Tibial nerve (tissue), 4 donors: ENCODE results near the gene GALNT14.

Experiments
- EP300 ChIP-seq, 2 donors: sonication (generic); formaldehyde crosslinking; IDR thresholded peaks; one replicate each; pipeline ENCODE4 v1.6.1; 2017; ENCODE audit warnings: antibody characterized with exemption in 2 of 2, mild to moderate bottlenecking in 1 of 2
- POLR2A ChIP-seq, 2 donors: fragments of 450-650 bp; IDR thresholded peaks; one replicate each; pipeline ENCODE4 v1.6.1; 2017; ENCODE audit warnings: antibody characterized with exemption in 2 of 2, mild to moderate bottlenecking in 2 of 2, moderate library complexity in 2 of 2
- TF ChIP-seq, protein P1 (sequence below), 5 experiments: fragments of 200-600 bp in 3 of 5; fragments of 450-650 bp in 2 of 5; sonication (generic) in 3 of 5; IDR thresholded peaks; one replicate each; pipeline ENCODE4 v1.5.1; 2016 to 2019; ENCODE audit warnings: antibody characterized with exemption in 5 of 5, mild to moderate bottlenecking in 3 of 5, moderate library complexity in 2 of 5

DNA sequence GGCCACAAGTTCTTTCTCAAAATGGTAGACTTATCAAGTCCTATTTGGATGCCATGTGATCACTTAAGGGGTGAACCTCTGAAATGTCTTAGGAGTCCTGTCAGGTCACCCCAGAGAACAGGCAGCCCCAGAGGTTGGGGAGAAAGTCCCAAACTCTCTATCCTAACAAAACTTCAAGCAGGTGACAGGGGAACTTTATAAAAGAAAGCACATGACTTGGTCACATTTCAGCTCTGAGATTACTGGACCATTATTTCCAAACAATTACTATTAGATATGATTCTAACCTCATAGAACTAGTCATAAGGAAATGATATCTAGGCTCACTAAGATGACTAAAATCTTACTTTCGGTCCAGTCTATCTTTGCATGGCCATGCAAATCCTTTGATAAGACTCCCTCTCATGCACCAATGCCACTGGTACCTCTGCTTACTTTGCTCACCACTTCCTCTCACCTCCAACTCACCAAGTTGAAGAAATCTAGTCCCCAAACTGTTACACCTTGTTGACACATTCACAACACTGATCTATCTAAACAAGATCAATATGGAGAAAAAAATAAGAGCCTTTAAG lies 107.0 kb downstream of the GALNT14 start:
- TF ChIP-seq, protein P1, sequence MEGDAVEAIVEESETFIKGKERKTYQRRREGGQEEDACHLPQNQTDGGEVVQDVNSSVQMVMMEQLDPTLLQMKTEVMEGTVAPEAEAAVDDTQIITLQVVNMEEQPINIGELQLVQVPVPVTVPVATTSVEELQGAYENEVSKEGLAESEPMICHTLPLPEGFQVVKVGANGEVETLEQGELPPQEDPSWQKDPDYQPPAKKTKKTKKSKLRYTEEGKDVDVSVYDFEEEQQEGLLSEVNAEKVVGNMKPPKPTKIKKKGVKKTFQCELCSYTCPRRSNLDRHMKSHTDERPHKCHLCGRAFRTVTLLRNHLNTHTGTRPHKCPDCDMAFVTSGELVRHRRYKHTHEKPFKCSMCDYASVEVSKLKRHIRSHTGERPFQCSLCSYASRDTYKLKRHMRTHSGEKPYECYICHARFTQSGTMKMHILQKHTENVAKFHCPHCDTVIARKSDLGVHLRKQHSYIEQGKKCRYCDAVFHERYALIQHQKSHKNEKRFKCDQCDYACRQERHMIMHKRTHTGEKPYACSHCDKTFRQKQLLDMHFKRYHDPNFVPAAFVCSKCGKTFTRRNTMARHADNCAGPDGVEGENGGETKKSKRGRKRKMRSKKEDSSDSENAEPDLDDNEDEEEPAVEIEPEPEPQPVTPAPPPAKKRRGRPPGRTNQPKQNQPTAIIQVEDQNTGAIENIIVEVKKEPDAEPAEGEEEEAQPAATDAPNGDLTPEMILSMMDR (IDR thresholded peaks at IDR 0.05): no peak
- no peak for TF ChIP-seq POLR2A (IDR thresholded peaks at IDR 0.05)
- no peak for TF ChIP-seq EP300 (IDR thresholded peaks at IDR 0.05)
